ENCODE data around the gene PEAR1. TPM values are rescaled to one million over a fixed set of nuclear protein-coding genes. Genes with fewer than 3 reads are reported as not detected.

The PEAR1 gene
- total RNA-seq, 2 donors from 2014 or later = 2.5 to 3.5 TPM

DNA sequence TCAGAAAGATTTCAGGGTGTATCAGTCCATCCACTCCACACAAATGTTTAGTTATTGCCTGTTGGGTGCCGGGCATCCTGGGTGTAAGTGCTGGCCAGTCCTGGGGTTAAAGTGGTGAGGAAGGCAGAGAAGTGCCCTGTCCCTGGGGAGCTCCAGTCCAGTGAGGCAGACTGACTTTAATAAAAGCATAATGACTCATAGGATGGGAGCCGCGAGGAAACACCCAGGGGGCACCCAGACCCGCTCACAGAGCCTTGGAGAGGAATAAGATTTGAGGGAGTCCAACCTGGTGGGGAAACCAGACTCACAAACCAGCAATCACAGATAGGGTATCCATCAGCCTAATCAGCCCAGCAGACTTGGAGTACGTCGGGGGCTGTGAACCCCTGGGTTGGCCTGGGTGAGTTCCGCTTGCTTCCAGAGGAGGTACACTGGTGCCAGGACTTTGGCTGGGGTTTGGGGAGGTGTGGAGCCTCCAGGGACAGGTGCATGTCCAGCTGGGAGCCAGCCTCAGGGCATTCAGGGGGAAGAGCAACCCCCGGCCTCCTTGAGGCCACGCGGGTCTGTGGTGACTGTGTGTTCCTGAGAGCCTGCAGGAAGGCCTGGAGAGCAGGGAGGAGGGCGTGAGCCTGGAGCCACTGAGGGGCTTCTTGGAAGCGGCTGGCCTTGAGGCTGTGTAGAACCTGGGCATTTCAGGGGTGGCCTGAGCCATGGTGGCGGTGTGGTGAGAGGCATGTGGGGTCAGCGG lies 3.7 kb downstream of the PEAR1 start:
- peaks cover 10% of the 10 kb centered on the region for H3K27me3 ChIP-seq
- DNase-seq = no peak
- no peak overlapping the region for H3K9ac ChIP-seq (ENCODE audit: low read depth in 2 of 2, low read length in 2 of 2)
- no peak overlapping the region for H3K4me3 ChIP-seq
- TF ChIP-seq, protein P1, sequence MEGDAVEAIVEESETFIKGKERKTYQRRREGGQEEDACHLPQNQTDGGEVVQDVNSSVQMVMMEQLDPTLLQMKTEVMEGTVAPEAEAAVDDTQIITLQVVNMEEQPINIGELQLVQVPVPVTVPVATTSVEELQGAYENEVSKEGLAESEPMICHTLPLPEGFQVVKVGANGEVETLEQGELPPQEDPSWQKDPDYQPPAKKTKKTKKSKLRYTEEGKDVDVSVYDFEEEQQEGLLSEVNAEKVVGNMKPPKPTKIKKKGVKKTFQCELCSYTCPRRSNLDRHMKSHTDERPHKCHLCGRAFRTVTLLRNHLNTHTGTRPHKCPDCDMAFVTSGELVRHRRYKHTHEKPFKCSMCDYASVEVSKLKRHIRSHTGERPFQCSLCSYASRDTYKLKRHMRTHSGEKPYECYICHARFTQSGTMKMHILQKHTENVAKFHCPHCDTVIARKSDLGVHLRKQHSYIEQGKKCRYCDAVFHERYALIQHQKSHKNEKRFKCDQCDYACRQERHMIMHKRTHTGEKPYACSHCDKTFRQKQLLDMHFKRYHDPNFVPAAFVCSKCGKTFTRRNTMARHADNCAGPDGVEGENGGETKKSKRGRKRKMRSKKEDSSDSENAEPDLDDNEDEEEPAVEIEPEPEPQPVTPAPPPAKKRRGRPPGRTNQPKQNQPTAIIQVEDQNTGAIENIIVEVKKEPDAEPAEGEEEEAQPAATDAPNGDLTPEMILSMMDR (IDR thresholded peaks at IDR 0.05) = no peak
- intact Hi-C loops (cut with DNase I) = no loop called here
- no peaks in the 10 kb centered on the region for H3K4me1 ChIP-seq
- H3K9me3 ChIP-seq = no peaks in the 10 kb centered on the region
- H3K27ac ChIP-seq = no peak overlapping the region
- H3K36me3 ChIP-seq = no peaks in the 10 kb centered on the region

DNA sequence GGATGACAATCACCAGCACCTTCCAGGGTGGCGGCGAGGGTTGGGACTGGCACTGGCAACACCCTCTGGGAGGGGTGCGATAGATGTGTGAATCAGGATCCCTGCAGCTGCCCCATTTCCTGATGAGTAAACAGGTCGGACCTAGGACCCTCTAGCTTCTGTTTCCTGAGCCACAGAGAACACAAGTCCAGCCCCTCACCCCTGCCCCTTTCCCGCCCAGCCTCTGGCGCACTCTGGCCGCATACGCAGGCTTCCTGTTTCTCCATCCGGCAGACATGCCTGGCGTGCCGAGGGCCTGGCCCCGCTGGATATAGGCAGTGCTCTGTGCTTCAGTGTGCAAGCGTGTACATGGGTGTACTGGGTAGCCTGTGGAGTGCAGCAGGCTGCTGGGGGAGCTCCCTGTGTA lies 4.6 kb downstream of the PEAR1 start:
- no peaks in the 10 kb centered on the region for H3K9me3 ChIP-seq
- DNase-seq = no peak
- no peak overlapping the region for H3K27ac ChIP-seq
- intact Hi-C loops (cut with DNase I) = no loop called here
- peaks cover 6% of the 10 kb centered on the region for H3K27me3 ChIP-seq
- H3K36me3 ChIP-seq = no peaks in the 10 kb centered on the region
- no peak overlapping the region for H3K4me3 ChIP-seq
- TF ChIP-seq, protein P1 (IDR thresholded peaks at IDR 0.05) = no peak
- no peaks in the 10 kb centered on the region for H3K4me1 ChIP-seq
- H3K9ac ChIP-seq (ENCODE audit: low read depth in 2 of 2, low read length in 2 of 2) = no peak overlapping the region

DNA sequence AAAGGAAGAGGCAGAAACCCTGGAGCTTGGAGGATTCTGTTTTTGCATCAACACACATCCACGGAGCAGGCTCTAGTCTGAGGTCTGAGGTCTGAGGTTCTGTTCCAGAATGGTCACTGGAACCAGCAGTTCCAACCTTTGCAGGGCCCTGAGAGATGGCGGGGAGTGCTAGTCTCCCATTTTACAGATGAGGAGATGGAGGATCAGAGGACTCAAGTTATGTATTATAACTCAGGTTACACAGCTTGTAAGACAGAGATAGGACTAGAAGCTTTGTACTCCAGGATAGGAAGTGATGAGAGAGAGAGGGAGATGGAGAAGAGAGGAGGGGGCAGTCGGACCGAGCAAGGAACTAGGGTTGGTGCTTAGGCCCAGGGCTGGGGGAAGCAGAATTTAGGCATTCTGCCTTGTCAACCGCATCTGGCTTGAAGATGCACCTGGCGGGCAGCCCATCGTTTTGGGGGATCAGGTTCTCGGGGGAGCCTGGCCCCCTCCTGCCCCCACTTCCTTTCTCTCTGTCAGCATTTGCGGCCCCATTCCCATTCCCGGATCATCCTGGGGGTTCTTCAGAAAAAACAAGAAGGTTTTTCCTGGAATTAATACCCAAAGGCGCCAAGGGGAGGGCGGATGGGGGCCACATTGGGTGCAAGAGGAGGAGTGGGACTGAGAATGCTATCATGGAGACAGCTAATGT lies 5.6 kb downstream of the PEAR1 start:
- Histone ChIP-seq H3K9ac (ENCODE audit: low read depth in 2 of 2, low read length in 2 of 2) (no peak overlapping the region), H3K27me3 (no peaks in the 10 kb centered on the region), H3K4me3 (no peak overlapping the region), H3K27ac (no peak overlapping the region), H3K36me3 (no peaks in the 10 kb centered on the region), H3K9me3 (no peaks in the 10 kb centered on the region), H3K4me1 (no peaks in the 10 kb centered on the region)
- TF ChIP-seq, protein P1 (IDR thresholded peaks at IDR 0.05) = no peak
- no peak for DNase-seq
- intact Hi-C loops (cut with DNase I) = no loop called here

DNA sequence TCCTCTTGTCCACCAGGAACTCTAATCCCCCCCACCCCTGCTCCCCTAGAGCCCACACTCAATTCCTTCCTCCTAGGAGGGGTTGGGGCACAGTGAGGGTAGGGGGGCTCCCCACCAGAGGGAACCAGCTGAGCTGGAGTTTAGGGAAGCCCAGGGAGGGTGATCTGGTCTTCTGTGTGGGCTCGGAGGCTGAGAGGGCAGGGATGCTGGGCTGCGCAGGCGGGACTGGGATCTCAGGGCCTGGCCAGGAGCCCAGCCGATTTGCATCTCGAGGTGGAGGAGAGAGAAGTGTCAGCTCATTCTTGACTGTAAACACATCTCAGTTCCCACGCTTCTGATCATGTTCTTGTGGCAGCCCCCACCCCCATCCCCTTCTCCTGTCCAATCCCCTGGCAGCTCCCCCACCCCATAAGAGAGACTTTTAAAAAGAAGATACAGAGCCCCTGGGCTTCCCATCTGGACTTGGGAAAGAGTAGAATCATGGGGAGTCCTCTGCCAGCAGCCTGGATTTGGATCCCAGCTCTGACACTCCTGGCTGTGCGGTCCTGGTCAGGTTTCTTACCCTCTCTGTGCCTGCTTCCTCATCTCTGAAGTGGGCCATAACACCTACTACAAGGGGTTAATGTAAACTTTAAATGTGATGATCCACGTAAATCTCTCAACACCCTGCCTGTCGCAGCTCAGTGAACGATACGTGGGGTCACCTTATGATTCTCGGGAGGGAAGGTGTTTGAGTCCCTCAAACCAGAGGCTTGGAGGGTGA lies 6.6 kb downstream of the PEAR1 start:
- no peak overlapping the region for H3K4me3 ChIP-seq
- H3K27ac ChIP-seq = no peak overlapping the region
- TF ChIP-seq, protein P1 (IDR thresholded peaks at IDR 0.05) = no peak
- intact Hi-C loops (cut with DNase I) = no loop called here
- no peaks in the 10 kb centered on the region for H3K27me3 ChIP-seq
- H3K9me3 ChIP-seq = no peaks in the 10 kb centered on the region
- no peaks in the 10 kb centered on the region for H3K4me1 ChIP-seq
- H3K36me3 ChIP-seq = no peaks in the 10 kb centered on the region
- no peak for DNase-seq
- H3K9ac ChIP-seq (ENCODE audit: low read depth in 2 of 2, low read length in 2 of 2) = no peak overlapping the region

DNA sequence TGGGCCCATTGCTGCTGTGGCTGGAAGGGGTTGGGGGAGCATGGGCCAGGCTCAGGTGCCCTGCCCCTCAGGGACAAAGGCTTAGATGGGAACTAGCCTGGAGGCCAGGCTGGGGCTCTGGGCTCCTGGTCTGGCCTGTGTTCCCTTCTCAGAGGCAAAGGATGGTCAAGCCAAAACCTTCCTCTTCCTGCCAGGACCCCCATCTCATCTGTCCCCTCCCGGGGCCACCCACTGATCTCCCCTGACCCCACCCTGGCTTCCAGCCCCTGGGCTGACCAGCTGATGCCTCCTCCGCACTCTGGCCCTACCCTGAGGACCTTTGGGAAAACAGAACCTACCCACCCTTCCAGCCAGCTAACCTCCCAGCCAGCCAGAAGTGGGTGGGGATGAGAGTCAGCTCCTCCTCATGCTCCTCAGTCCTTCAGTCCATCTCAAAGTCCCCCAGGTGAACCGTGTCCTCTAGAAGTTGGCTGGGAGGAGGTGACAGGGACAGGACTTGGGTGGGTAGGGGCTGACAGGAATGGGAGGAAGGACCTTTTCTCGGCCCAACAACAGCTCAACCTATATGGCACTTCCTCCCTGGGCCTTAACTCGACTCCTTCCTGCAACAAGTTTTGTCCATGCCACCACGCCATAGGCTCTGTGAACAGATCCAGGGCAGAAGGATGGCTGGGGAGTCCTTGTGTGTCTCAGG lies 7.5 kb downstream of the PEAR1 start:
- intact Hi-C loops (cut with DNase I) = no loop called here
- Histone ChIP-seq H3K9me3 (no peaks in the 10 kb centered on the region), H3K9ac (ENCODE audit: low read depth in 2 of 2, low read length in 2 of 2) (no peak overlapping the region), H3K4me1 (no peaks in the 10 kb centered on the region), H3K36me3 (no peaks in the 10 kb centered on the region), H3K27ac (no peak overlapping the region), H3K27me3 (no peaks in the 10 kb centered on the region), H3K4me3 (no peak overlapping the region)
- no peak for DNase-seq
- TF ChIP-seq, protein P1 (IDR thresholded peaks at IDR 0.05) = no peak

All from colonic mucosa (tissue), 4 donors.